ENCODE measurements around the gene ARHGEF5. TPM values are rescaled to one million over a fixed set of nuclear protein-coding genes. Genes with fewer than 3 reads are reported as not detected.
"Not testable (repeated sequence)": the region's sequence is repeated elsewhere in the genome, so short reads cannot be mapped to it uniquely, and the experiment has no call there.

The ARHGEF5 gene
- polyA plus RNA-seq, 3 donors: 0.04 to 0.11 TPM; not detected in 1

GRCh38 chr7:144416341-144416740 is 61.1 kb downstream of the ARHGEF5 start:
- no peaks in the 10 kb centered on the region for H3K36me3 Mint-ChIP-seq
- H3K27ac ChIP-seq (ENCODE audit: low read depth in 1 of 2, low read length in 2 of 2): no peak overlapping the region
- no peak overlapping the region for H3K9ac ChIP-seq (ENCODE audit: insufficient read depth, low read length, poor library complexity, severe bottlenecking)
- H4K20me1 ChIP-seq (ENCODE audit: insufficient read depth, low read length): no peaks in the 10 kb centered on the region
- no peaks in the 10 kb centered on the region for H3K79me2 ChIP-seq (ENCODE audit: insufficient read depth, low read length)
- H3K27me3 Mint-ChIP-seq (ENCODE audit: low read depth in 3 of 3): peaks cover 4 to 13% (median 11%) of the 10 kb centered on the region in 3 donors
- no peak overlapping the region for H3K4me2 ChIP-seq (replicated peaks; ENCODE audit: extremely low read depth, low read length, poor library complexity, severe bottlenecking)
- H3K4me3 Mint-ChIP-seq: no peak overlapping the region
- peaks cover 2% of the 10 kb centered on the region for H3K4me1 Mint-ChIP-seq
- H3K4me1 ChIP-seq (ENCODE audit: control insufficient read depth in 1 of 2, insufficient read depth in 2 of 2, low read length in 2 of 2): no peaks in the 10 kb centered on the region
- H3K27me3 ChIP-seq (ENCODE audit: control insufficient read depth in 2 of 2, insufficient read depth in 2 of 2, low read length in 2 of 2): peaks cover 0 to 4% of the 10 kb centered on the region in 2 donors
- H3K9me3 Mint-ChIP-seq: peaks cover 2 to 24% (median 13%) of the 10 kb centered on the region in 7 donors
- intact Hi-C loops (cut with micrococcal nuclease): no loop called here
- no peak for TF ChIP-seq CTCF (IDR thresholded peaks at IDR 0.05)
- H3K36me3 ChIP-seq (replicated peaks in 1 of 2; ENCODE audit: control insufficient read depth in 1 of 2, insufficient read depth in 2 of 2, low read length in 2 of 2): no peaks in the 10 kb centered on the region
- no peak overlapping the region for H3K4me3 ChIP-seq (replicated peaks in 1 of 3; ENCODE audit: low read depth in 2 of 3, low read length in 3 of 3)
- no peak for DNase-seq
- no peak overlapping the region for H3K27ac Mint-ChIP-seq
- peaks cover 0 to 6% of the 10 kb centered on the region in 2 donors for H3K9me3 ChIP-seq (replicated peaks in 1 of 2; ENCODE audit: control insufficient read depth in 1 of 2, insufficient read depth in 1 of 2, low read length in 2 of 2)
- H2AFZ ChIP-seq (ENCODE audit: insufficient read depth, low read depth, low read length, poor library complexity, severe bottlenecking): no peak overlapping the region

- H3K9me3 ChIP-seq (replicated peaks in 1 of 2; ENCODE audit: control insufficient read depth in 1 of 2, insufficient read depth in 1 of 2, low read length in 2 of 2); H3K27me3 ChIP-seq (ENCODE audit: control insufficient read depth in 2 of 2, insufficient read depth in 2 of 2, low read length in 2 of 2); H3K36me3 Mint-ChIP-seq; H4K20me1 ChIP-seq (ENCODE audit: insufficient read depth, low read length); H3K4me1 Mint-ChIP-seq; H3K36me3 ChIP-seq (replicated peaks in 1 of 2; ENCODE audit: control insufficient read depth in 1 of 2, insufficient read depth in 2 of 2, low read length in 2 of 2); H2AFZ ChIP-seq (ENCODE audit: insufficient read depth, low read depth, low read length, poor library complexity, severe bottlenecking); H3K4me1 ChIP-seq (ENCODE audit: control insufficient read depth in 1 of 2, insufficient read depth in 2 of 2, low read length in 2 of 2); H3K27ac ChIP-seq (ENCODE audit: low read depth in 1 of 2, low read length in 2 of 2); H3K9ac ChIP-seq (ENCODE audit: insufficient read depth, low read length, poor library complexity, severe bottlenecking); H3K27ac Mint-ChIP-seq; H3K27me3 Mint-ChIP-seq (ENCODE audit: low read depth in 3 of 3); intact Hi-C loops (cut with micrococcal nuclease); H3K4me3 ChIP-seq (replicated peaks in 1 of 3; ENCODE audit: low read depth in 2 of 3, low read length in 3 of 3); H3K4me3 Mint-ChIP-seq; H3K79me2 ChIP-seq (ENCODE audit: insufficient read depth, low read length); H3K4me2 ChIP-seq (replicated peaks; ENCODE audit: extremely low read depth, low read length, poor library complexity, severe bottlenecking); DNase-seq: not testable (repeated sequence)
- no CpG with 5 or more reads among the region's 4 CpGs for WGBS (ENCODE audit: insufficient coverage)
- H3K9me3 Mint-ChIP-seq: peaks cover 8 to 40% (median 19%) of the 10 kb centered on the region in 7 donors
These were observed 63.7 kb downstream of the ARHGEF5 start for GRCh38 chr7:144418931-144419330.

GRCh38 chr7:144427539-144427938 is 72.3 kb downstream of the ARHGEF5 start:
- peaks cover 23 to 46% (median 41%) of the 10 kb centered on the region in 7 donors for H3K9me3 Mint-ChIP-seq
- H3K27ac ChIP-seq (ENCODE audit: low read depth in 1 of 2, low read length in 2 of 2); H3K79me2 ChIP-seq (ENCODE audit: insufficient read depth, low read length); H3K27ac Mint-ChIP-seq; H3K4me2 ChIP-seq (replicated peaks; ENCODE audit: extremely low read depth, low read length, poor library complexity, severe bottlenecking); H4K20me1 ChIP-seq (ENCODE audit: insufficient read depth, low read length); H3K36me3 Mint-ChIP-seq; H3K27me3 ChIP-seq (ENCODE audit: control insufficient read depth in 2 of 2, insufficient read depth in 2 of 2, low read length in 2 of 2); H3K27me3 Mint-ChIP-seq (ENCODE audit: low read depth in 3 of 3); H3K4me3 ChIP-seq (replicated peaks in 1 of 3; ENCODE audit: low read depth in 2 of 3, low read length in 3 of 3); H2AFZ ChIP-seq (ENCODE audit: insufficient read depth, low read depth, low read length, poor library complexity, severe bottlenecking); H3K36me3 ChIP-seq (replicated peaks in 1 of 2; ENCODE audit: control insufficient read depth in 1 of 2, insufficient read depth in 2 of 2, low read length in 2 of 2); H3K4me1 ChIP-seq (ENCODE audit: control insufficient read depth in 1 of 2, insufficient read depth in 2 of 2, low read length in 2 of 2); H3K4me1 Mint-ChIP-seq; H3K4me3 Mint-ChIP-seq; intact Hi-C loops (cut with micrococcal nuclease); H3K9ac ChIP-seq (ENCODE audit: insufficient read depth, low read length, poor library complexity, severe bottlenecking); DNase-seq: not testable (repeated sequence)
- WGBS (ENCODE audit: insufficient coverage): 82% methylated on average over 2 of the region's 2 CpGs
- peaks cover 17 to 27% of the 10 kb centered on the region in 2 donors for H3K9me3 ChIP-seq (replicated peaks in 1 of 2; ENCODE audit: control insufficient read depth in 1 of 2, insufficient read depth in 1 of 2, low read length in 2 of 2)
